Measurements from ENCODE around the gene TALDO1.

TALDO1 gene

DNA sequence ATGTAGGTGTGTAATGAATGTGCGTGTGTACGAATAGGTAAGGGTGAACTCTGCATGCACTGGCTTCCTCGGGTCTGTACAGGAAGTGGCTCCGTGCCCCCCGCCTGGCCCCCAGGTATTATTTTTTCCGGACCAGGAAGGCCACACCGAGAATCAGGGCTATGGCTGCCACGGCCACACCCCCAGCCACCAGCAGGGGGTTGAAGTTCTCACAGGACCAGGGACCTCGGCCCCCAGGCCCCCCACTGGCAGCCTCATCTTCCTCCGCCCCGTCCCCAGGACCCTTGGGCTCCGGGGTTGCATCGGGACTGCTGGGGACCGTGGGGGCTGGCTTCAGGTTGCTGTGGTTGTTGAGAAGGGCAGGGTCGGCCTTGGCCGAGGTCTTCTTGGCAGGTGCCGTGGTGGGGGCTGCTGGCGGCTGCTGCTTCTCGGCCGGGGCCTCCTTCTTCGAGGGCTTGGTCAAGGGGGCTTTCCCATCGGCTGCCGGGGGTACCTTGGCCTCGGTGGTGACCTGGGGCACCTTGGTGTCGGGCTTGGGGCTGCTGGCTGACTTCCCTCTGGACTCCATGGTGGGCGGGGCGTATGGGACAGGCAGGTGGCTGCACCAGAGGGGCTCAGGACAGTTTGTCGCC is 40.9 kb downstream of the TALDO1 start:
- peaks cover 0 to 2% of the 10 kb centered on the region in 2 donors for H3K36me3 ChIP-seq (ENCODE audit: control insufficient read depth in 1 of 2, insufficient read depth in 2 of 2, low read length in 2 of 2)

GRCh38 chr11:788953-789940 is 42.0 kb downstream of the TALDO1 start:
- Histone ChIP-seq H3K4me1 (ENCODE audit: control insufficient read depth in 1 of 2, insufficient read depth in 2 of 2, low read length in 2 of 2) (peaks cover 0 to 6% of the 10 kb centered on the region in 2 donors), H3K36me3 (ENCODE audit: control insufficient read depth in 1 of 2, insufficient read depth in 2 of 2, low read length in 2 of 2) (peaks cover 0 to 4% of the 10 kb centered on the region in 2 donors), H3K9ac (ENCODE audit: low read depth in 1 of 2, low read length in 2 of 2) (no peak overlapping the region), H3K9me3 (ENCODE audit: control insufficient read depth in 1 of 2, low read length in 2 of 2) (no peaks in the 10 kb centered on the region), H3K27me3 (ENCODE audit: control insufficient read depth in 1 of 2, insufficient read depth in 2 of 2, low read length in 2 of 2) (peaks cover 9 to 11% of the 10 kb centered on the region in 2 donors), H3K4me3 (ENCODE audit: low read depth in 1 of 2, low read length in 2 of 2) (no peak overlapping the region), H3K27ac (ENCODE audit: low read depth, low read length) (no peak overlapping the region)

More for the DNA sequence above, 40.9 kb downstream of the TALDO1 start:
- no peak overlapping the region for H3K27ac ChIP-seq (ENCODE audit: low read depth, low read length)
- H3K4me3 ChIP-seq (ENCODE audit: low read depth in 1 of 2, low read length in 2 of 2), result no peak overlapping the region
- H3K4me1 ChIP-seq (ENCODE audit: control insufficient read depth in 1 of 2, insufficient read depth in 2 of 2, low read length in 2 of 2), result peaks cover 0 to 6% of the 10 kb centered on the region in 2 donors
- no peak overlapping the region for H3K9ac ChIP-seq (ENCODE audit: low read depth in 1 of 2, low read length in 2 of 2)
- no peaks in the 10 kb centered on the region for H3K9me3 ChIP-seq (ENCODE audit: control insufficient read depth in 1 of 2, low read length in 2 of 2)
- peaks cover 9 to 11% of the 10 kb centered on the region in 2 donors for H3K27me3 ChIP-seq (ENCODE audit: control insufficient read depth in 1 of 2, insufficient read depth in 2 of 2, low read length in 2 of 2)

DNA sequence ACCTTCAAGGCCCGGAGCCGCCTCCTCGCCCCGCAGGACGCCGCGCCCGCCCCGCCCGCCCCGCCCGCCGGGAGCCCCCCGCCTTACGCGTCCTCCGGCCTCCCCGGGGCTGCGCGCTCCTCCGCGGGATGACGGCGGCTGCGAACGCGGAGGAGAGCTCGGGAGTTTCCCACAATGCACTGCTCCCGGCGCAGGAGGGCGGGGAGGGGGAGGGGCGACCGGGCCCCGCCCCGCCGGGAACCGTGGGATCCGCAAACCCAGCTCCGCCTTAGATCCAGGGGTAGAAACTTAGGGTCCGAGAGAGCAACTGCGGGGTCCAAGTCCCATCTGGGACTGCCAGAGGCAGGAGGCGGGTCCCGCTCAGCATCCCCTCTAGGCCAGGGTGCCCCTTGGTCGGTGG is 42.7 kb downstream of the TALDO1 start, which contains the start of gene CEND1:
TSS of gene CEND1 (minus strand) at position 148 of the 400 bp plus-strand sequence. CDS start 1,514 bp downstream, outside the sequence.
- H3K27me3 ChIP-seq (ENCODE audit: control insufficient read depth in 1 of 2, insufficient read depth in 2 of 2, low read length in 2 of 2), result peaks cover 9 to 11% of the 10 kb centered on the region in 2 donors
- no peak within 1 kb of the TSS for H3K9ac ChIP-seq (ENCODE audit: low read depth in 1 of 2, low read length in 2 of 2)
- H3K27ac ChIP-seq (ENCODE audit: low read depth, low read length), result no peak within 1 kb of the TSS
- H3K4me3 ChIP-seq (ENCODE audit: low read depth in 1 of 2, low read length in 2 of 2), result no peak within 1 kb of the TSS
- H3K4me1 ChIP-seq (ENCODE audit: control insufficient read depth in 1 of 2, insufficient read depth in 2 of 2, low read length in 2 of 2), result peaks cover 4 to 10% of the 10 kb centered on the region in 2 donors
- H3K36me3 ChIP-seq (ENCODE audit: control insufficient read depth in 1 of 2, insufficient read depth in 2 of 2, low read length in 2 of 2), result peaks cover 0 to 4% of the 10 kb centered on the region in 2 donors
- H3K9me3 ChIP-seq (ENCODE audit: control insufficient read depth in 1 of 2, low read length in 2 of 2), result no peaks in the 10 kb centered on the region

DNA sequence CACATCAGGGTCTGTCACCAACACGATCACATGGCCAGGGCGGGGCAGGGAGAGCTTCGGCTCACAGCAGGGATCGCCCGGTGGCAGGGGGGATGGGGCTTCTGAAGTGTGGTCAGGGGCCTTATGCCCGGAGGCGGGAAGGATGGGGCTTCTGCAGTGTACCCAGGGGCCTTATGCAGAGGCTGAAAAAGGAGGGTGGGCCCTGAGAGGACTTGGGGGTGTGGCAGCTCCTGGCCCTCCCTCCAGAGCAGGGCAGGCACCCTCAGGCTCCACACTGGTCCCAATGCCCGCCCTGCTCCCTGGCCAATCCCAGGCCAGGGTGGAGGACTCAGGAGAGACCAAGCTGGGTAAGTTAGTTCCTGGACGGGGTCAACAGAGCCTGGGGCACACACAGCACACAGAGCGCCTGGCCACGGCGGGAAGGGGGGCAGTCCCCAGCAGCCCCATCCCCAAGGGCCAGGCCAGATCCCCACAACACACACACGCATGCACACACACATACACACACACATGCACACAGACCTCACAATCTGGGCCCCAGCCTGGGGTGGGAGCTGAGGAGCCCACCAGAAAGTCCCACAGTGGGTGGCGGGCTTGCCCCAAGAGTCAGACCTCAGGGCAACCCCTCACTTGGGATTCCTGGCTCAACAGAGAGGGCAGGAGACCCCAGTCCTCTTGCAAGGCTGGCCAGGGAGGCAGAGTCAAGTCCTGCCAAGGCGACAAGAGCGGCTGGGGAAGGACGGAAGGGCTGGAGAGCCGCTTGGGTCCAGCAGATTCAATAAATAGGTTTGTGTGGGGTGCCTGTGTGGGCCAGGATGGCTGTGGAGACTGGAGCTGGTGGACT is 43.7 kb downstream of the TALDO1 start:
- Histone ChIP-seq H3K9me3 (ENCODE audit: control insufficient read depth in 1 of 2, low read length in 2 of 2) (no peaks in the 10 kb centered on the region), H3K27me3 (ENCODE audit: control insufficient read depth in 1 of 2, insufficient read depth in 2 of 2, low read length in 2 of 2) (peaks cover 9 to 11% of the 10 kb centered on the region in 2 donors), H3K9ac (ENCODE audit: low read depth in 1 of 2, low read length in 2 of 2) (no peak overlapping the region), H3K27ac (ENCODE audit: low read depth, low read length) (no peak overlapping the region), H3K36me3 (ENCODE audit: control insufficient read depth in 1 of 2, insufficient read depth in 2 of 2, low read length in 2 of 2) (peaks cover 0 to 4% of the 10 kb centered on the region in 2 donors), H3K4me3 (ENCODE audit: low read depth in 1 of 2, low read length in 2 of 2) (no peak overlapping the region), H3K4me1 (ENCODE audit: control insufficient read depth in 1 of 2, insufficient read depth in 2 of 2, low read length in 2 of 2) (peaks cover 10 to 20% of the 10 kb centered on the region in 2 donors)

- Histone ChIP-seq H3K27me3 (ENCODE audit: control insufficient read depth in 1 of 2, insufficient read depth in 2 of 2, low read length in 2 of 2) (peaks cover 9 to 11% of the 10 kb centered on the region in 2 donors), H3K27ac (ENCODE audit: low read depth, low read length) (no peak overlapping the region), H3K9me3 (ENCODE audit: control insufficient read depth in 1 of 2, low read length in 2 of 2) (no peaks in the 10 kb centered on the region), H3K36me3 (ENCODE audit: control insufficient read depth in 1 of 2, insufficient read depth in 2 of 2, low read length in 2 of 2) (peaks cover 0 to 4% of the 10 kb centered on the region in 2 donors), H3K4me3 (ENCODE audit: low read depth in 1 of 2, low read length in 2 of 2) (no peak overlapping the region), H3K4me1 (ENCODE audit: control insufficient read depth in 1 of 2, insufficient read depth in 2 of 2, low read length in 2 of 2) (peaks cover 16 to 28% of the 10 kb centered on the region in 2 donors), H3K9ac (ENCODE audit: low read depth in 1 of 2, low read length in 2 of 2) (no peak overlapping the region)
Observed at GRCh38 chr11:791658-792534, 44.6 kb downstream of the TALDO1 start.

DNA sequence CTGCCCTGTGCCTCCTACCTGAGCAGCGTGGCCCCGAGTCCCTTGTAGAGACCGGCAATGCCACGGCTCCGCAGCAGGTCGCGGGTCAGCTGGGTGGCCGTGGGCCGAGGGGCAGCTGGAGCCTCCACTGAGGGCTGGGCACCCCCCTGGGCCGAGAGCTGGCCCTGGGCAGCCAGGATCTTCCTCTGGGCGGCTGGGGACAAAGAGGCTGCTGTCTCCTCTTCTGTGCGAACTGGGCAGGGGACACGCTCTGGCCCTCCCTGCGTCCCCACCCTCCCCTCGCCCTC is 45.2 kb downstream of the TALDO1 start:
- Histone ChIP-seq H3K9ac (ENCODE audit: low read depth in 1 of 2, low read length in 2 of 2) (no peak overlapping the region), H3K27ac (ENCODE audit: low read depth, low read length) (no peak overlapping the region), H3K9me3 (ENCODE audit: control insufficient read depth in 1 of 2, low read length in 2 of 2) (no peaks in the 10 kb centered on the region), H3K27me3 (ENCODE audit: control insufficient read depth in 1 of 2, insufficient read depth in 2 of 2, low read length in 2 of 2) (peaks cover 9 to 11% of the 10 kb centered on the region in 2 donors), H3K36me3 (ENCODE audit: control insufficient read depth in 1 of 2, insufficient read depth in 2 of 2, low read length in 2 of 2) (peaks cover 0 to 4% of the 10 kb centered on the region in 2 donors), H3K4me1 (ENCODE audit: control insufficient read depth in 1 of 2, insufficient read depth in 2 of 2, low read length in 2 of 2) (peaks cover 19 to 34% of the 10 kb centered on the region in 2 donors), H3K4me3 (ENCODE audit: low read depth in 1 of 2, low read length in 2 of 2) (no peak overlapping the region)

GRCh38 chr11:792873-793272 is 45.6 kb downstream of the TALDO1 start:
- H3K27ac ChIP-seq (ENCODE audit: low read depth, low read length), result no peak overlapping the region
- no peak overlapping the region for H3K4me3 ChIP-seq (ENCODE audit: low read depth in 1 of 2, low read length in 2 of 2)
- H3K9ac ChIP-seq (ENCODE audit: low read depth in 1 of 2, low read length in 2 of 2), result no peak overlapping the region
- H3K9me3 ChIP-seq (ENCODE audit: control insufficient read depth in 1 of 2, low read length in 2 of 2), result no peaks in the 10 kb centered on the region
- peaks cover 19 to 34% of the 10 kb centered on the region in 2 donors for H3K4me1 ChIP-seq (ENCODE audit: control insufficient read depth in 1 of 2, insufficient read depth in 2 of 2, low read length in 2 of 2)
- H3K36me3 ChIP-seq (ENCODE audit: control insufficient read depth in 1 of 2, insufficient read depth in 2 of 2, low read length in 2 of 2), result peaks cover 0 to 4% of the 10 kb centered on the region in 2 donors
- peaks cover 9 to 11% of the 10 kb centered on the region in 2 donors for H3K27me3 ChIP-seq (ENCODE audit: control insufficient read depth in 1 of 2, insufficient read depth in 2 of 2, low read length in 2 of 2)

DNA sequence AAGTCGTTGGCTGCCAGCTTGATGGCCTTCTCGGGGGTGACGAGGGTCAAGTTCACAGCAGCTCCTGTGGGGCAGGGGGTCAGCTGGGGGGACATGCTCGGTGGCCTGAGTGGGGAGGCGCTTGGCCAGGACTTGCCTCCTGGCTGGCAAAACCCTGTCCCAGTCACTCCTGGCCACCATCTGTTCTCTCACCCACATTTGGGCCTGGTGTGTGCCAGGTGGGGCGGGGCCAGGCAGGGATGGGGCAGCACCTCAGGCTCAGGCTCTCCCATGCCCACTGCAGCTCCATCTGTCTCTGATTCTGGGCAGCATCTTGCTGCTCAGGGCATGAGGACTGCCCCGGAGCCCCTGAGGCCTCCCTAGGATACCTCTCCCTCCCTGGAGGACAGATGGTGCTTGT is 46.3 kb downstream of the TALDO1 start:
- Histone ChIP-seq H3K4me3 (ENCODE audit: low read depth in 1 of 2, low read length in 2 of 2) (no peak overlapping the region), H3K36me3 (ENCODE audit: control insufficient read depth in 1 of 2, insufficient read depth in 2 of 2, low read length in 2 of 2) (peaks cover 0 to 4% of the 10 kb centered on the region in 2 donors), H3K9me3 (ENCODE audit: control insufficient read depth in 1 of 2, low read length in 2 of 2) (no peaks in the 10 kb centered on the region), H3K4me1 (ENCODE audit: control insufficient read depth in 1 of 2, insufficient read depth in 2 of 2, low read length in 2 of 2) (peaks cover 19 to 37% of the 10 kb centered on the region in 2 donors), H3K27me3 (ENCODE audit: control insufficient read depth in 1 of 2, insufficient read depth in 2 of 2, low read length in 2 of 2) (peaks cover 9 to 11% of the 10 kb centered on the region in 2 donors), H3K9ac (ENCODE audit: low read depth in 1 of 2, low read length in 2 of 2) (no peak overlapping the region), H3K27ac (ENCODE audit: low read depth, low read length) (no peak overlapping the region)

Data from duodenal mucosa (tissue), 2 donors.